GM10266 (cell line): Measurements from ENCODE around the gene NKX2-8.

Experiments
- DNase-seq: peaks from one replicate; pipeline ENCODE4 v3.0.0; 2012; ENCODE audit errors: extremely low spot score
- TF ChIP-seq, protein P1 (sequence below): IDR thresholded peaks from 2 replicates; pipeline ENCODE4 v1.5.1; 2012; ENCODE audit warnings: mild to moderate bottlenecking, low read depth; ENCODE audit not compliant: control insufficient read depth, insufficient read depth; ENCODE audit errors: missing control alignments

The NKX2-8 gene

DNA sequence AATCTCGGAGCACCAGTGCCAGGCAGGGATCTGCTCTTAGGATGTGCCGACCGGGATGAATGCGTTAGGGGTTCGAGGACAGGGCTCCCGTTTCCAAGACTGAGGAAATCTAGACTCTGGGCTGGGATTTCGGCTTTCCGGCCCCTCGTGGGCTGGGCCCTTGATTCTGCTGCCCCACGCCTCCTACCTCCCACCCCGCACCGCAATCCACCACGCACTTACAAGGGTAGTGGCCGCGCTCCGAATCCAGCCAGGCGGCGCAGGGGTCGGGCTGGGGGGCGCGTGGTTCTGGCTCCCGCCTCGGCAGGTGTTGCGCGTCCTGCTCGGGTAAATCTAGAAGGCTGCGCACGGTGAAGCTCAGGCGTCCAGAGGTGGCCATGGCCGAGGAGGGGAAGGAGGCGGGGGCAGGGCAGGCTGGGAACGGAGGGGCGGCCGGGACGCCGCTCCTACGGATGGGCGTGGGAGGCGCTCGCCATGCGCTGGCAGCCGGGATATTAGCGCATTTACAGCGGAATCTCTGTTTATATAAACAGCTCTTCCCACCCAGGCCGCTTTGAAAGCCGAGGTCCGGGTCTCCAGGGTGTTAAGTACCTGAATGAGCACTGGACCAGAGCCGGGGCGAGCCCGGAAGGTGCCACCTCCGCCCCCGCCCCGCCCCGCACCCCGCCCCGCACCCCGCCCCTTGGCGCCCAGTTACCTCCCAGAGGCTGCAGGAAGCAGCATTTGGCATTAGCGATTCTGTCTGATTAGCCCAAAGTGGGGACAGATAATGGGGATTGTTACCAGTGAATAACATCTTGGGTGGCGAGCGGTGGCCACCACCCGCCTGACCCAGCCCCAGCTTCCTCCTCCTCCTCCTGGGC, at the start of gene NKX2-8:
TSS of gene NKX2-8 (minus strand) at position 604 of the 863 bp plus-strand sequence. CDS start at position 379, 225 bp downstream.
- DNase-seq = peak; percentile 25
- TF ChIP-seq, protein P1, sequence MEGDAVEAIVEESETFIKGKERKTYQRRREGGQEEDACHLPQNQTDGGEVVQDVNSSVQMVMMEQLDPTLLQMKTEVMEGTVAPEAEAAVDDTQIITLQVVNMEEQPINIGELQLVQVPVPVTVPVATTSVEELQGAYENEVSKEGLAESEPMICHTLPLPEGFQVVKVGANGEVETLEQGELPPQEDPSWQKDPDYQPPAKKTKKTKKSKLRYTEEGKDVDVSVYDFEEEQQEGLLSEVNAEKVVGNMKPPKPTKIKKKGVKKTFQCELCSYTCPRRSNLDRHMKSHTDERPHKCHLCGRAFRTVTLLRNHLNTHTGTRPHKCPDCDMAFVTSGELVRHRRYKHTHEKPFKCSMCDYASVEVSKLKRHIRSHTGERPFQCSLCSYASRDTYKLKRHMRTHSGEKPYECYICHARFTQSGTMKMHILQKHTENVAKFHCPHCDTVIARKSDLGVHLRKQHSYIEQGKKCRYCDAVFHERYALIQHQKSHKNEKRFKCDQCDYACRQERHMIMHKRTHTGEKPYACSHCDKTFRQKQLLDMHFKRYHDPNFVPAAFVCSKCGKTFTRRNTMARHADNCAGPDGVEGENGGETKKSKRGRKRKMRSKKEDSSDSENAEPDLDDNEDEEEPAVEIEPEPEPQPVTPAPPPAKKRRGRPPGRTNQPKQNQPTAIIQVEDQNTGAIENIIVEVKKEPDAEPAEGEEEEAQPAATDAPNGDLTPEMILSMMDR = no peak

DNA sequence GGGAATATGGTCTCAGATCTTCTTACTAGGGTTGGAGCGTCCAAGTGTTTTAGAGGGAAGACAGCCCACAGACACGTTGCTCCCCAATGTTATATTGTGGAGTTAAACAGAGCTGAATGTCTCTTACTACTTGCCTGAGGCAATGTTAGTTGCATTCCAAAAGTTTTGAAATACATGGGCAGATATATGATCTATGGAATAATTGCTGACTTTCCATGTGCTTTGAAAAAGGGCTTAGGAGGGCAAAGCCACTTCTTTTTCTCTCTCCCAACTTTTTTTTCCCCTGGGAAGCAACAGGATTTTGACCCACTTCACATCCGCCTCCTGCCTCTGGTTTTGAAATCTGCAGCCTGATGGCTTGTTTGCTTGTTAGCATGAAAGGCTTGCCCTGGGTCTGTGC, 45.6 kb upstream of the NKX2-8 start:
- TF ChIP-seq, protein P1 = no peak
- no peak for DNase-seq

DNA sequence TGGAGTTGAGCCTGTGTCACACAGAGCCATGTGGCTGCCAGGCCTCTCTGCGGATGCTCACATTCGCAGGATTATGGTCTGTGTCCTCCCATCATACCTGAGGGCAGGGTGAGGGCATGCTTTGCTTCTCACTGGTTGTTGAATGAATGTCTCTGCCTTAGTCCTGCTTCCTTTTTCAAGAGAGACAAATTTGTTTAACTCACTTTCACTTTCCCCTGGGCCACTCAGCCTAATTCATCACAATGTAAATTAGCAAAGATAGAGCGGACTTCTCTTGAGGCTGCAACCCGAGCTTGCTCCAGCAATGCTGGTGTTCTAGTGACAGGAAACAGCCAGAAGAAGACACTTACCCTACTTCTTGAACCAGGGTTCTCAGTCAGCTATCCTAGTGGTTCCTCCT, 43.7 kb upstream of the NKX2-8 start:
- TF ChIP-seq, protein P1 = no peak
- no peak for DNase-seq

- TF ChIP-seq, protein P1 = no peak
- DNase-seq = no peak
These were observed 43.0 kb upstream of the NKX2-8 start for GRCh38 chr14:36625436-36625835.

DNA sequence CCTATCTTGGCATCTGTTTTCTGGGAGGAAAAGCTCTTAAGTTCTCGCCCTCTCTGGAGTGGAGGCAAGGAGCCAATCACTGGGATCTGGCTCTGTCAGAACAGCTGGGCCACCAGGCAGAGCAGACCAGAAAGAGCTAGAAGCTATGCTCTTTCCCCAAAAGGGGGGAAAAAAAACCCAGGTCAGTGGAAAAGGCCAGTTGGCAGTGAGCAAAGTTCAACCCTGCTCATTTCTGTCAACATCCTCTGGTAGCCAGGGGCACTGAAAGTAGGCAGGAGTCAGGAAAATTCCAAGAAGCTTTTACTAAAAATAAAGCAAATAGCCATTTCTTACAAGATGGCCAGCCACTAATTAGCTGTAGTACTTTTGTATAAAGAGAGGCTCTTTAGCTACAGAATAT, 42.6 kb upstream of the NKX2-8 start:
- DNase-seq = no peak
- TF ChIP-seq, protein P1 = no peak

DNA sequence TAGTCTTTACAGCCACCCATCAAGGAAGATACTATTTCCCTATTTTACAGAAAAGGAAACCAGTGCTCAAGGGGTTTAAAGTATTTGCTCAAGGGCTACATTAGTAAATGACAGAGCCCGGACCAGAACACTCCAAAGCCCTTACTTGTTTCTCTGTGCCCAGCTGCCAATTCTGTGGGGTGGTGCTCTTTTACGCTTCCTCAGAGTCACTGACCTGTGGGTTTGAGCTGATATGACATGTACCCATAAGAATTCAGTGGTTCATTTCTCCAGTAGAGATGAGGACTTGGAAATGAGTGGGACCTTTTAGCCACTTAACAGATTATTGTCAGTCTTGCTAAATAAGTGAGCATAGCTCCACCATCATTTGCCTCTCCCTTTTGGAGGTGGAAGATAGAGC, 37.4 kb upstream of the NKX2-8 start:
- TF ChIP-seq, protein P1 = no peak
- DNase-seq = no peak

- no peak for DNase-seq
- TF ChIP-seq, protein P1 = no peak
These were observed 36.7 kb upstream of the NKX2-8 start for GRCh38 chr14:36619131-36619530.
